Measurements from ENCODE around the gene ACAP3. TPM values are rescaled to one million over a fixed set of nuclear protein-coding genes. Genes with fewer than 3 reads are reported as not detected.
A peak's percentile ranks its signal among the peaks of the same experiment; 100 is the strongest.

ACAP3 gene
- total and polyA plus RNA-seq, 10 of the 15 experiments (the other 5 are each of a cell fraction or from before 2014, with no cell fraction given), result 0.05 to 34.2 (median 7.1) TPM

DNA sequence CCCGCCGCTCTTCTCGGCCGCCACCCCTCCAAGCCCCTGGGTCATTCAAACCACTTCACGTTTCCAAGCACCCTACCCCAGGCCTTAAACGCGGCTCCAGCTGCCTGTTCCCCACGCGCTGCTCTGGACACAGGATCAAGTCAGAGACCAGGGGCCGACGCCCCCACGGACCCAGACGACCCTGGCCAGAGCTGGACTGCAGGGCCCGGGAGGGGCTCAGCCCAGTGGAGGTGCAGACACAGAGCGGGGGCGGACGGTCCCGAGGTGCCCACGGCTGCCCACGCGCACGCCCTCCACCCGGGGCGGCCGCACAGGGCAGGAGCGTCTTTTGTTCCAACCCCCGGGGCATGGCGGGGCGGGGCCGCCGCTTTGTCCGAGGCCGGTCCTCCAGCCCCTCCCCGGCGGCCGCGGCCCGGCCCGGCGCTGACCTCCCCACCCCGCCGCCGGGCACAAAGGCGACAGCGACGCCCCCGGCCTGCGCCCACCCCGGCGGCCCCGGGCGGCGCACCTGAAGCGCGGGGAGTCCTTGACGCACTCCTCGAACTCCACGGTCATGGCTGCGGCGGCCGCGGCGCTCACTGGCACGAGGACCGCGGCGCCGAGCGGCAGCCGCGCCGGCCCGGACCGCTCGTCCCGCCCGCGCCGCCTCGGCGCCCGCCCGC is 338 bp downstream of the ACAP3 start:
- in situ Hi-C loops (cut with MboI) (no loop called here), intact Hi-C loops (cut with micrococcal nuclease; ENCODE audit: unreplicated experiment) (loop anchor here (5.0 kb wide), 1 partner anchor 190 kb away; the partner anchor contains the start of gene C1orf159)
- ATAC-seq, result no peak
- ChIA-PET CTCF (interaction anchor here (1.0 kb wide), 1 partner anchor 198 kb away, joined by 3 read pairs; no protein-coding TSS in a partner anchor), RAD21 (ENCODE audit: unreplicated experiment) (no interaction called here), POLR2A (interaction anchor here (0.6 kb wide), 1 partner anchor 76 kb away, joined by 3 read pairs; no protein-coding TSS in a partner anchor), SMC1A (ENCODE audit: uncharacterized antibody, unreplicated experiment) (no interaction called here)
- Histone ChIP-seq H4K20me1 (ENCODE audit: control insufficient read depth, insufficient read depth) (no peaks in the 10 kb centered on the region), H2AFZ (ENCODE audit: control insufficient read depth, low read depth, low read length) (peak overlapping the region; percentile 29), H3K27ac (ENCODE audit: control insufficient read depth, insufficient read depth) (peak overlapping the region; percentile 39; the same call in 1 of the 2 replicates), H3K9ac (ENCODE audit: control insufficient read depth, insufficient read depth, low read length) (peak overlapping the region; percentile 75), H3K27me3 (replicated peaks in 1 of 2; ENCODE audit: control insufficient read depth in 2 of 2, insufficient read depth in 2 of 2, low read length in 1 of 2) (no peaks in the 10 kb centered on the region), H3K36me3 (ENCODE audit: control insufficient read depth in 2 of 2, insufficient read depth in 2 of 2, low read length in 1 of 2) (peaks cover 0 to 9% of the 10 kb centered on the region in 2 experiments; a peak in 3 of 4 replicates), H3K4me1 (ENCODE audit: control insufficient read depth, insufficient read depth, low read length) (peaks cover 27% of the 10 kb centered on the region), H3K4me3 (peak overlapping the region; percentile 84), H3K79me2 (ENCODE audit: control insufficient read depth, insufficient read depth, low read length) (peaks cover 26% of the 10 kb centered on the region), H3K4me2 (ENCODE audit: control insufficient read depth, insufficient read depth) (peak overlapping the region; percentile 99), H3K9me3 (replicated peaks; ENCODE audit: control insufficient read depth, insufficient read depth, low read length) (no peaks in the 10 kb centered on the region)
- DNase-seq (ENCODE audit: low read depth, low spot score), result no peak
- FAIRE-seq, result no peak
- no TSS peak for BruUV-seq (replicated peaks)
- TF ChIP-seq SMAD1 (IDR thresholded peaks at IDR 0.05; ENCODE audit: low read depth, partially characterized antibody), result no peak
- TF ChIP-seq, protein P1, sequence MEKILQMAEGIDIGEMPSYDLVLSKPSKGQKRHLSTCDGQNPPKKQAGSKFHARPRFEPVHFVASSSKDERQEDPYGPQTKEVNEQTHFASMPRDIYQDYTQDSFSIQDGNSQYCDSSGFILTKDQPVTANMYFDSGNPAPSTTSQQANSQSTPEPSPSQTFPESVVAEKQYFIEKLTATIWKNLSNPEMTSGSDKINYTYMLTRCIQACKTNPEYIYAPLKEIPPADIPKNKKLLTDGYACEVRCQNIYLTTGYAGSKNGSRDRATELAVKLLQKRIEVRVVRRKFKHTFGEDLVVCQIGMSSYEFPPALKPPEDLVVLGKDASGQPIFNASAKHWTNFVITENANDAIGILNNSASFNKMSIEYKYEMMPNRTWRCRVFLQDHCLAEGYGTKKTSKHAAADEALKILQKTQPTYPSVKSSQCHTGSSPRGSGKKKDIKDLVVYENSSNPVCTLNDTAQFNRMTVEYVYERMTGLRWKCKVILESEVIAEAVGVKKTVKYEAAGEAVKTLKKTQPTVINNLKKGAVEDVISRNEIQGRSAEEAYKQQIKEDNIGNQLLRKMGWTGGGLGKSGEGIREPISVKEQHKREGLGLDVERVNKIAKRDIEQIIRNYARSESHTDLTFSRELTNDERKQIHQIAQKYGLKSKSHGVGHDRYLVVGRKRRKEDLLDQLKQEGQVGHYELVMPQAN (conservative IDR thresholded peaks at IDR 0.05), result peak; percentile 28; the same call in 1 of the 2 replicates
- peak; percentile 51 for TF ChIP-seq NR2F1 (conservative IDR thresholded peaks at IDR 0.05)
- peak in 1 of 2 experiments; percentile 63; a peak in 1 of 3 replicates for TF ChIP-seq EGR1 (IDR thresholded peaks at IDR 0.05; ENCODE audit: borderline replicate concordance in 1 of 2, low read depth in 2 of 2, low read length in 2 of 2)
- peak; percentile 19 for TF ChIP-seq GATAD2B (conservative IDR thresholded peaks at IDR 0.05; ENCODE audit: low read depth)
- WGBS (ENCODE audit: insufficient coverage, insufficient replicate concordance, low lambda C conversion rate, missing lambda C conversion rate), result 0% methylated on average over 32 of the region's 83 CpGs
